Measurements from ENCODE around the gene ORC1.

ORC1 gene

DNA sequence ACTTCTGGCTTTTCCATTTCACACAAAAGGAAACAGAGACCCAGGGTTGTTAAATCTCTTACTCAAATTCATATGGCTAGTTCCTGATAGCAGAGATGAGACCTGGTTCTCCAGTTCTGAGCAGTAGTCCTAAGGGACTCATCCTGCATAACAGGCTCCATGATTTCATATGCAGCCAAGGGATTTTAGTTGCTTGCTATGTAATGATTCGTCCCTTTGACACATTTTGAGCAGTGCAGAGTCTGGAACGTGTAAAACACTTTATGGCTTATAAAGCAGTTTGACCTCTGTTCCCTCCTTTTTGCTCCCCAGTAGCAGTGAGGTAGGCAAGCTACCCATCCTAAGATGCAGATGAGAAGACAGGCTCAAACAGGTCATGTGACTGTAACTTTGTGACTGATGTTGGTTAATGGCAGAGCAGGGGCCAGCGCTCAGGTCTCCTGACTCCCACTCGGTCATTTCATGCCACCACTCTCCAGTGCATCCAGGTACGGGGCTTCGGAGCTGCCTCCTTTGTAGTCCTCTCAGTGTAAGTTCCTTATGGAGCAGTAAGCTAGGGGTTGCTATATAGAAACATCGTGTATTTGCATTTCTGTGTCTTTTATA, 62.5 kb downstream of the ORC1 start:
- DNase-seq (ENCODE audit: low read depth in 1 of 2, low spot score in 1 of 2) = no peak
- TF ChIP-seq GABPA (IDR thresholded peaks at IDR 0.05; ENCODE audit: low read depth) (no peak), POLR2AphosphoS5 (IDR thresholded peaks at IDR 0.05; ENCODE audit: low read depth) (no peak)
- Histone ChIP-seq H3K27me3 (ENCODE audit: insufficient read depth, poor library complexity, severe bottlenecking) (no peaks in the 10 kb centered on the region), H3K27ac (replicated peaks) (no peak overlapping the region), H3K4me3 (replicated peaks; ENCODE audit: insufficient read depth, low read length) (no peak overlapping the region)

DNA sequence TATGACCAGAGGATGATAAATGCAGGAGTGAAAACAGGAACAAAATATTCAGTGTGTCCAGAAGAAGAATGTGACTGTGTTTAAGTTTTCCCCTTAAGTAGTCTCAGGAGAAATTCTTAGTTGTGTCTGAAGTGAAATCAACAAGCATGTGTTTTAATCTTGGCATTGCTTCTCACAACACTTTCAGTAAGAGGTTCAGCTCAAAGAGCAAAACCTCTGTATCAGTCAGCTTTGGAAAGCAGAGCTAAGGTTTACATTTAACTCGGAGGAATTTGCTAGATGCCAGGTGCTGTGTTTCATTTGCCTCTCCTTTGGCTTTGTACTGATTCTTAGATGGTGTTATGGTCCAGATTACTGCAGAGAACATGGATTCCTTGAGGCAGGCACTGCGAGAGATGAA, 66.8 kb downstream of the ORC1 start:
- no peak for TF ChIP-seq POLR2AphosphoS5 (IDR thresholded peaks at IDR 0.05; ENCODE audit: low read depth)
- TF ChIP-seq, protein P1, sequence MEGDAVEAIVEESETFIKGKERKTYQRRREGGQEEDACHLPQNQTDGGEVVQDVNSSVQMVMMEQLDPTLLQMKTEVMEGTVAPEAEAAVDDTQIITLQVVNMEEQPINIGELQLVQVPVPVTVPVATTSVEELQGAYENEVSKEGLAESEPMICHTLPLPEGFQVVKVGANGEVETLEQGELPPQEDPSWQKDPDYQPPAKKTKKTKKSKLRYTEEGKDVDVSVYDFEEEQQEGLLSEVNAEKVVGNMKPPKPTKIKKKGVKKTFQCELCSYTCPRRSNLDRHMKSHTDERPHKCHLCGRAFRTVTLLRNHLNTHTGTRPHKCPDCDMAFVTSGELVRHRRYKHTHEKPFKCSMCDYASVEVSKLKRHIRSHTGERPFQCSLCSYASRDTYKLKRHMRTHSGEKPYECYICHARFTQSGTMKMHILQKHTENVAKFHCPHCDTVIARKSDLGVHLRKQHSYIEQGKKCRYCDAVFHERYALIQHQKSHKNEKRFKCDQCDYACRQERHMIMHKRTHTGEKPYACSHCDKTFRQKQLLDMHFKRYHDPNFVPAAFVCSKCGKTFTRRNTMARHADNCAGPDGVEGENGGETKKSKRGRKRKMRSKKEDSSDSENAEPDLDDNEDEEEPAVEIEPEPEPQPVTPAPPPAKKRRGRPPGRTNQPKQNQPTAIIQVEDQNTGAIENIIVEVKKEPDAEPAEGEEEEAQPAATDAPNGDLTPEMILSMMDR (IDR thresholded peaks at IDR 0.05; ENCODE audit: insufficient read depth, low read length) = no peak
- no peak for TF ChIP-seq SPI1 (IDR thresholded peaks at IDR 0.05; ENCODE audit: borderline replicate concordance, low read depth)
- TF ChIP-seq GABPA (IDR thresholded peaks at IDR 0.05; ENCODE audit: low read depth) = no peak
- TF ChIP-seq, protein P2, sequence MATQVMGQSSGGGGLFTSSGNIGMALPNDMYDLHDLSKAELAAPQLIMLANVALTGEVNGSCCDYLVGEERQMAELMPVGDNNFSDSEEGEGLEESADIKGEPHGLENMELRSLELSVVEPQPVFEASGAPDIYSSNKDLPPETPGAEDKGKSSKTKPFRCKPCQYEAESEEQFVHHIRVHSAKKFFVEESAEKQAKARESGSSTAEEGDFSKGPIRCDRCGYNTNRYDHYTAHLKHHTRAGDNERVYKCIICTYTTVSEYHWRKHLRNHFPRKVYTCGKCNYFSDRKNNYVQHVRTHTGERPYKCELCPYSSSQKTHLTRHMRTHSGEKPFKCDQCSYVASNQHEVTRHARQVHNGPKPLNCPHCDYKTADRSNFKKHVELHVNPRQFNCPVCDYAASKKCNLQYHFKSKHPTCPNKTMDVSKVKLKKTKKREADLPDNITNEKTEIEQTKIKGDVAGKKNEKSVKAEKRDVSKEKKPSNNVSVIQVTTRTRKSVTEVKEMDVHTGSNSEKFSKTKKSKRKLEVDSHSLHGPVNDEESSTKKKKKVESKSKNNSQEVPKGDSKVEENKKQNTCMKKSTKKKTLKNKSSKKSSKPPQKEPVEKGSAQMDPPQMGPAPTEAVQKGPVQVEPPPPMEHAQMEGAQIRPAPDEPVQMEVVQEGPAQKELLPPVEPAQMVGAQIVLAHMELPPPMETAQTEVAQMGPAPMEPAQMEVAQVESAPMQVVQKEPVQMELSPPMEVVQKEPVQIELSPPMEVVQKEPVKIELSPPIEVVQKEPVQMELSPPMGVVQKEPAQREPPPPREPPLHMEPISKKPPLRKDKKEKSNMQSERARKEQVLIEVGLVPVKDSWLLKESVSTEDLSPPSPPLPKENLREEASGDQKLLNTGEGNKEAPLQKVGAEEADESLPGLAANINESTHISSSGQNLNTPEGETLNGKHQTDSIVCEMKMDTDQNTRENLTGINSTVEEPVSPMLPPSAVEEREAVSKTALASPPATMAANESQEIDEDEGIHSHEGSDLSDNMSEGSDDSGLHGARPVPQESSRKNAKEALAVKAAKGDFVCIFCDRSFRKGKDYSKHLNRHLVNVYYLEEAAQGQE (IDR thresholded peaks at IDR 0.05; ENCODE audit: insufficient replicate concordance, low read depth) = no peak
- no peaks in the 10 kb centered on the region for H3K27me3 ChIP-seq (ENCODE audit: insufficient read depth, poor library complexity, severe bottlenecking)
- no peak for DNase-seq (ENCODE audit: low read depth in 1 of 2, low spot score in 1 of 2)

DNA sequence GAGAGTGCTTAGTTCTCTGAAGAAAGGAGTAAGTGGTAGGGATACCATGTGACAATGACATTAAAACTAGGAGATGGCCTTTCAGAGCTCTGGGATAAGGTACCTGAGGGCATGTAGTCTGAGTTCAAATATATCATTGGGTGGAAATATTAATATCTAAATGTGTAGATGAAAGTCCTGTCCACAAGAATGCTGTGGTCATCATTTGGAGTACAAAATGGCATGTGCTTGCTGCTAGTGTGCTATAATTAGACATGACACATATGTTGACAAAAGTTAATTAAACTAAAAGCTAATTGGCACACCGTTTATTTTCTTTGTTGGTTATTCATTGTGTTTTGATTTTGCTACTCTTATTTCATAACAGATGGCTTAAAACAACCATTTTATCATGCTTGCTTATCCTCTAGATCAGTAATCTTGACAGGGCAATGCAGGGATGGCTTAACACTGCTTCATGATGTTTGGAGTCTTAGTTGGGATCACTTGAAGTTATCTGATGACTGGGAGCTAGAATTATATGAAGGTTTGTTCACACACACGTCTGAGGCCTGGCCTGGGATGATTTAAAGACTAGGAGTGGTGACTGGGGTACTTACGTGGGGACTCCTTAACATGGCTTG, 69.2 kb downstream of the ORC1 start:
- Histone ChIP-seq H3K4me3 (replicated peaks; ENCODE audit: insufficient read depth, low read length) (no peak overlapping the region), H3K27me3 (ENCODE audit: insufficient read depth, poor library complexity, severe bottlenecking) (no peaks in the 10 kb centered on the region), H3K27ac (replicated peaks) (no peak overlapping the region)
- TF ChIP-seq SPI1 (IDR thresholded peaks at IDR 0.05; ENCODE audit: borderline replicate concordance, low read depth) (no peak), GABPA (IDR thresholded peaks at IDR 0.05; ENCODE audit: low read depth) (no peak), POLR2AphosphoS5 (IDR thresholded peaks at IDR 0.05; ENCODE audit: low read depth) (no peak)
- TF ChIP-seq, protein P2 (IDR thresholded peaks at IDR 0.05; ENCODE audit: insufficient replicate concordance, low read depth) = no peak
- TF ChIP-seq, protein P1 (IDR thresholded peaks at IDR 0.05; ENCODE audit: insufficient read depth, low read length) = no peak
- DNase-seq (ENCODE audit: low read depth in 1 of 2, low spot score in 1 of 2) = no peak

More for the DNA sequence above, 66.8 kb downstream of the ORC1 start:
- no peak overlapping the region for H3K4me3 ChIP-seq (replicated peaks; ENCODE audit: insufficient read depth, low read length)
- H3K27ac ChIP-seq (replicated peaks) = no peak overlapping the region

DNA sequence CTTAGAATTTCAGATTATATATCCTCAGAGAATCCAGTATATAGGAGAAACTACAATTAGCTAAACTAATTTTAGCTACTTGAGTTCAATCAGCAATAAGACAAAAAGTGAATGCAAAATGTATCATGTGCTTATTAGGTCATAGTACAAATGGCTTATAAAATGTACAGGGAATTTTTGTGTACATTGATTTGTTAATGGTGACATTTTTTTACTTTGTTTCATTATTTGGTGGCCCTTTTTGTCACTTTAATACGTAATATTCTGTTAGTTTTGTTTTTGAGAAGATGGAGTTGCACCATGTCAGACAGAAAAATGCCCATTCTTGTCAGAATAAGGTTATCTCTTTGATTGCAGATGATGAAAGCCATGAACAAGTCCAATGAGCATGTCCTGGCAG, 71.8 kb downstream of the ORC1 start:
- no peak for TF ChIP-seq SPI1 (IDR thresholded peaks at IDR 0.05; ENCODE audit: borderline replicate concordance, low read depth)
- TF ChIP-seq, protein P2 (IDR thresholded peaks at IDR 0.05; ENCODE audit: insufficient replicate concordance, low read depth) = no peak
- no peak for TF ChIP-seq GABPA (IDR thresholded peaks at IDR 0.05; ENCODE audit: low read depth)
- no peak for TF ChIP-seq POLR2AphosphoS5 (IDR thresholded peaks at IDR 0.05; ENCODE audit: low read depth)
- TF ChIP-seq, protein P1 (IDR thresholded peaks at IDR 0.05; ENCODE audit: insufficient read depth, low read length) = no peak
- DNase-seq (ENCODE audit: low read depth in 1 of 2, low spot score in 1 of 2) = no peak
- Histone ChIP-seq H3K27ac (replicated peaks) (no peak overlapping the region), H3K4me3 (replicated peaks; ENCODE audit: insufficient read depth, low read length) (no peak overlapping the region), H3K27me3 (ENCODE audit: insufficient read depth, poor library complexity, severe bottlenecking) (no peaks in the 10 kb centered on the region)
